ENCODE results near the gene ZNF302. TPM values are rescaled to one million over a fixed set of nuclear protein-coding genes. Genes with fewer than 3 reads are reported as not detected.
A peak's percentile ranks its signal among the peaks of the same experiment; 100 is the strongest.

ZNF302 gene
- total RNA-seq, 1 donor, result 15.1 TPM

DNA sequence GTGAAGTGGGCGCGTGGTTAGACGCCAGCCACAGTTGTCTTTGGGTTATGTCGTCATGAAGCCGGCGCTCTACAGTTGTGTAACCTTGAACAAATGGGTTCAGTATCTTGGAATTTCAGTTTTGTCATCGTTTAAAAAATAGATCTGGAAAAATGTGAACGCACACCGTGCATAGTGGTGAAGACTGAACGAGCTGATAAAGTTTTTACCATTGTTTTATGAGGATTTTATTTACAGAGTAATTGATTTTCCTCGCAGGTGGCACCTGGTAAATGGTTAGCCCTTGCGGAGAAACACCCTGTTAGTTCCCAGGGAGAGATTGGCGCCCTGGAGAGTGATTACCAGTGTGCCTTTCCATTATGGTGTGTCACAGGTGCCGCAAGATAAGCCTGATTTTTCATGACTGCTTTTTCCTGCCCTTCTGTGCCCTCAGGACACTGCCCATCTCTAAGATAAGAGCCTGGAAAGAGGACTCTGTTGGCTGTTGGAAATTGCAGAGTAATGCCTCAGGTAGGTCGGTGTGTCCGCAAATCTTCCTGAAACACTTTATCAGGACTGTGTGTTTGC is 57.1 kb downstream of the ZNF302 start:
- no peak for DNase-seq (ENCODE audit: low read depth)
- H3K4me3 ChIP-seq (ENCODE audit: low read depth, low read length), result peak overlapping the region; percentile 74
- TF ChIP-seq, protein P1, sequence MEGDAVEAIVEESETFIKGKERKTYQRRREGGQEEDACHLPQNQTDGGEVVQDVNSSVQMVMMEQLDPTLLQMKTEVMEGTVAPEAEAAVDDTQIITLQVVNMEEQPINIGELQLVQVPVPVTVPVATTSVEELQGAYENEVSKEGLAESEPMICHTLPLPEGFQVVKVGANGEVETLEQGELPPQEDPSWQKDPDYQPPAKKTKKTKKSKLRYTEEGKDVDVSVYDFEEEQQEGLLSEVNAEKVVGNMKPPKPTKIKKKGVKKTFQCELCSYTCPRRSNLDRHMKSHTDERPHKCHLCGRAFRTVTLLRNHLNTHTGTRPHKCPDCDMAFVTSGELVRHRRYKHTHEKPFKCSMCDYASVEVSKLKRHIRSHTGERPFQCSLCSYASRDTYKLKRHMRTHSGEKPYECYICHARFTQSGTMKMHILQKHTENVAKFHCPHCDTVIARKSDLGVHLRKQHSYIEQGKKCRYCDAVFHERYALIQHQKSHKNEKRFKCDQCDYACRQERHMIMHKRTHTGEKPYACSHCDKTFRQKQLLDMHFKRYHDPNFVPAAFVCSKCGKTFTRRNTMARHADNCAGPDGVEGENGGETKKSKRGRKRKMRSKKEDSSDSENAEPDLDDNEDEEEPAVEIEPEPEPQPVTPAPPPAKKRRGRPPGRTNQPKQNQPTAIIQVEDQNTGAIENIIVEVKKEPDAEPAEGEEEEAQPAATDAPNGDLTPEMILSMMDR (IDR thresholded peaks at IDR 0.05; ENCODE audit: insufficient read depth, low read depth, low read length), result no peak

Small RNA genes within 50 kb of the gene (small RNA-seq; reads per million reads assigned to genes)
- gene RF00611, result not detected

Other genes starting within 250 kb of the ZNF302 start
- gene UBA2, start 249.3 kb upstream of the ZNF302 start, total RNA-seq, result 108 and 121 TPM in 2 replicates
- 28.0 and 40.6 TPM in 2 replicates for gene WTIP, start 195.9 kb upstream of the ZNF302 start, total RNA-seq
- gene SCGB2B2, start 519 bp upstream of the ZNF302 start, total RNA-seq, result under 0.01 TPM in 2 replicates
- gene ZNF181, start 56.6 kb downstream of the ZNF302 start, total RNA-seq, result 14.5 and 14.7 TPM in 2 replicates
- gene ZNF599, start 95.5 kb downstream of the ZNF302 start, total RNA-seq, result 5.8 and 7.8 TPM in 2 replicates
- gene ZNF30, start 249.2 kb downstream of the ZNF302 start, total RNA-seq, result 3.2 and 3.9 TPM in 2 replicates

Measured in fibroblast of villous mesenchyme (primary cell).